MCF 10A (cell line): ENCODE measurements around the gene MYH10. TPM values are rescaled to one million over a fixed set of nuclear protein-coding genes. Genes with fewer than 3 reads are reported as not detected.

Source experiments
- BruUV-seq: library from RNA; stranded (reverse); fragments of 400-500 nt; replicated peaks from 2 replicates; lab custom pipeline; 2021; lab: Mats Ljungman, UMichigan
- CTCF ChIA-PET: fragments of 300-600 bp; sonication (Branson Sonifier 250); formaldehyde crosslinking; extraction: SDS; loops from one replicate; lab custom pipeline; 2021; ENCODE audit warnings: antibody characterized with exemption, inconsistent platforms; lab: Yijun Ruan, JAX
- POLR2A ChIA-PET: fragments of 300-600, 350-650 bp; sonication (Branson Sonifier 250); formaldehyde crosslinking; extraction: SDS; loops from one replicate; lab custom pipeline; 2020; ENCODE audit warnings: antibody characterized with exemption, inconsistent platforms; lab: Yijun Ruan, JAX
- DNase-seq: peaks from one replicate; pipeline ENCODE4 v3.0.0-alpha.2; 2018; ENCODE audit not compliant: unreplicated experiment
- H3K27ac Mint-ChIP-seq: one replicate; pipeline ENCODE4 v1.8.0; 2022; ENCODE audit warnings: mild to moderate bottlenecking, low read depth, mixed read lengths; ENCODE audit not compliant: unreplicated experiment
- H3K27me3 Mint-ChIP-seq: one replicate; pipeline ENCODE4 v1.8.0; 2022; ENCODE audit warnings: mixed read lengths; ENCODE audit not compliant: insufficient read depth, unreplicated experiment
- H3K36me3 Mint-ChIP-seq: one replicate; pipeline ENCODE4 v1.8.0; 2022; ENCODE audit warnings: mild to moderate bottlenecking, moderate library complexity, mixed read lengths; ENCODE audit not compliant: insufficient read depth, unreplicated experiment
- H3K4me1 Mint-ChIP-seq: one replicate; pipeline ENCODE4 v1.8.0; 2022; ENCODE audit warnings: mixed read lengths; ENCODE audit not compliant: insufficient read depth, unreplicated experiment
- H3K4me3 Mint-ChIP-seq: one replicate; pipeline ENCODE4 v1.8.0; 2022; ENCODE audit warnings: mild to moderate bottlenecking, moderate library complexity, mixed read lengths; ENCODE audit not compliant: unreplicated experiment
- H3K9me3 Mint-ChIP-seq: one replicate; pipeline ENCODE4 v1.8.0; 2022; ENCODE audit warnings: mixed read lengths; ENCODE audit not compliant: unreplicated experiment
- intact Hi-C: fragments of 100-400 bp; cut with micrococcal nuclease; formaldehyde crosslinking; loops from 2 replicates; pipeline ENCODE4 v1.14.1; 2022
- total RNA-seq: library from RNA; stranded (reverse); gene quantifications from 2 replicates; pipeline ENCODE4 v1.2.3, GENCODE V29; 2022
- TF ChIP-seq, protein P1 (sequence below): fragments of 200-600 bp; IDR thresholded peaks from one replicate; pipeline ENCODE4 v1.8.0; 2022; ENCODE audit warnings: antibody characterized with exemption, mild to moderate bottlenecking; ENCODE audit not compliant: unreplicated experiment

The MYH10 gene
- total RNA-seq, 1 experiment from 2014 or later, result 43.0 TPM

DNA sequence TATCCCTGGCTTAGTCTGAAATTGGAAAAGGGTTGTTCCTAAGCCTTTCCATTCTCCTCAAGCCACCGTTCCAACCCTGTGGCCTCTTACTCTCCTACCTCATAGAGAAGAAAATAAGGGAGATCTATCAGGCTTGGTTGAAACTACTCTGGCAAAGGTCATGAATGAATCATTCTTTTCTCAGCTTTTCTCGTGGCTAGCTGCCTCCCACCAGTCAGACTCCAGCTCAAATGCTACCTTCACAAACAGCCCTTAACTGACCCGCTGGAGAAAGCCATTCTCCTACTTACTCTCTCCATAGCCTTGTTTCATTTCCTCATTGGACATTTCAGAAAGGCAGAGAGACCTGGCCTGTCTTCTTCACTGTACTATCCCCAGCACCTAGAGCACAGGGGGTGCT lies 8.9 kb downstream of the MYH10 start:
- H3K27me3 Mint-ChIP-seq, result no peaks in the 10 kb centered on the region
- no peak overlapping the region for H3K4me3 Mint-ChIP-seq
- no peaks in the 10 kb centered on the region for H3K9me3 Mint-ChIP-seq
- no TSS peak for BruUV-seq
- ChIA-PET POLR2A (interaction anchor here (1.0 kb wide), 1 partner anchor 8 kb away, joined by 4 read pairs; no protein-coding TSS in a partner anchor), CTCF (no interaction called here)
- no peaks in the 10 kb centered on the region for H3K36me3 Mint-ChIP-seq
- intact Hi-C loops, result no loop called here
- no peak for DNase-seq
- peaks cover 16% of the 10 kb centered on the region for H3K4me1 Mint-ChIP-seq
- TF ChIP-seq, protein P1, sequence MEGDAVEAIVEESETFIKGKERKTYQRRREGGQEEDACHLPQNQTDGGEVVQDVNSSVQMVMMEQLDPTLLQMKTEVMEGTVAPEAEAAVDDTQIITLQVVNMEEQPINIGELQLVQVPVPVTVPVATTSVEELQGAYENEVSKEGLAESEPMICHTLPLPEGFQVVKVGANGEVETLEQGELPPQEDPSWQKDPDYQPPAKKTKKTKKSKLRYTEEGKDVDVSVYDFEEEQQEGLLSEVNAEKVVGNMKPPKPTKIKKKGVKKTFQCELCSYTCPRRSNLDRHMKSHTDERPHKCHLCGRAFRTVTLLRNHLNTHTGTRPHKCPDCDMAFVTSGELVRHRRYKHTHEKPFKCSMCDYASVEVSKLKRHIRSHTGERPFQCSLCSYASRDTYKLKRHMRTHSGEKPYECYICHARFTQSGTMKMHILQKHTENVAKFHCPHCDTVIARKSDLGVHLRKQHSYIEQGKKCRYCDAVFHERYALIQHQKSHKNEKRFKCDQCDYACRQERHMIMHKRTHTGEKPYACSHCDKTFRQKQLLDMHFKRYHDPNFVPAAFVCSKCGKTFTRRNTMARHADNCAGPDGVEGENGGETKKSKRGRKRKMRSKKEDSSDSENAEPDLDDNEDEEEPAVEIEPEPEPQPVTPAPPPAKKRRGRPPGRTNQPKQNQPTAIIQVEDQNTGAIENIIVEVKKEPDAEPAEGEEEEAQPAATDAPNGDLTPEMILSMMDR, result no peak
- no peak overlapping the region for H3K27ac Mint-ChIP-seq

- no peak for DNase-seq
- H3K27me3 Mint-ChIP-seq, result no peaks in the 10 kb centered on the region
- intact Hi-C loops, result no loop called here
- ChIA-PET CTCF (interaction anchor here (1.0 kb wide), 1 partner anchor 37 kb away, joined by 3 read pairs; no protein-coding TSS in a partner anchor), POLR2A (interaction anchor here (1.2 kb wide), 1 partner anchor 9 kb away, joined by 4 read pairs; no protein-coding TSS in a partner anchor)
- TF ChIP-seq, protein P1, result no peak
- H3K36me3 Mint-ChIP-seq, result no peaks in the 10 kb centered on the region
- H3K9me3 Mint-ChIP-seq, result no peaks in the 10 kb centered on the region
- H3K27ac Mint-ChIP-seq, result no peak overlapping the region
- no peak overlapping the region for H3K4me3 Mint-ChIP-seq
- BruUV-seq, result no TSS peak
- H3K4me1 Mint-ChIP-seq, result peaks cover 16% of the 10 kb centered on the region
Observed at GRCh38 chr17:8619294-8619693, 11.2 kb downstream of the MYH10 start.

GRCh38 chr17:8618825-8619224 lies 11.7 kb downstream of the MYH10 start:
- Mint-ChIP-seq H3K27me3 (no peaks in the 10 kb centered on the region), H3K36me3 (no peaks in the 10 kb centered on the region), H3K4me1 (peaks cover 16% of the 10 kb centered on the region), H3K27ac (no peak overlapping the region), H3K9me3 (no peaks in the 10 kb centered on the region), H3K4me3 (no peak overlapping the region)
- DNase-seq, result no peak
- POLR2A ChIA-PET, result no interaction called here
- CTCF ChIA-PET, result interaction anchor here (1.0 kb wide), 1 partner anchor 36 kb away, joined by 3 read pairs; no protein-coding TSS in a partner anchor
- BruUV-seq, result no TSS peak
- intact Hi-C loops, result no loop called here
- TF ChIP-seq, protein P1, result no peak

DNA sequence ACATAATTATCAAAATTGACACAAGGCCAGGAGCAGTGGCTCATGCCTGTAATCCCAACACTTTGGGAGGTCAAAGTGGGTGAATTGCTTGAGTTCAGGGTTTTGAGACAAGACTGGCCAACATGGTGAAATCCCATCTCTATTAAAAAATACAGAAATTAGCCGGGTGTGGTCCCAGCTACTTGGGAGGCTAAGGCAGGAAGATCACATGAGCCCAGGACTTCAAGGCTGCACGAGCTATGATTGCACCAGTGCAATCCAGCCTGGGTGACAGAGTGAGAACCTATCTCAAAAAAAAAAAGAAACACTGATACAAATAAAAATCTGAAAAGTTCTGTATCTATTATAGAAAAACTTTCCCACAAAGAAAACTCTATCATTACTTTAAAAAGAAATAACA lies 15.5 kb downstream of the MYH10 start:
- ChIA-PET POLR2A (interaction anchor here (0.8 to 1.1 kb wide), 2 partner anchors 17 to 62 kb away, joined by 3 read pairs; no protein-coding TSS in a partner anchor), CTCF (no interaction called here)
- H3K4me3 Mint-ChIP-seq, result no peak overlapping the region
- H3K27ac Mint-ChIP-seq, result no peak overlapping the region
- H3K36me3 Mint-ChIP-seq, result no peaks in the 10 kb centered on the region
- H3K27me3 Mint-ChIP-seq, result no peaks in the 10 kb centered on the region
- BruUV-seq, result no TSS peak
- intact Hi-C loops, result no loop called here
- H3K9me3 Mint-ChIP-seq, result no peaks in the 10 kb centered on the region
- TF ChIP-seq, protein P1, result no peak
- no peak for DNase-seq
- H3K4me1 Mint-ChIP-seq, result peaks cover 18% of the 10 kb centered on the region
